Measurements from ENCODE around the gene ZRANB3.

ZRANB3 gene

DNA sequence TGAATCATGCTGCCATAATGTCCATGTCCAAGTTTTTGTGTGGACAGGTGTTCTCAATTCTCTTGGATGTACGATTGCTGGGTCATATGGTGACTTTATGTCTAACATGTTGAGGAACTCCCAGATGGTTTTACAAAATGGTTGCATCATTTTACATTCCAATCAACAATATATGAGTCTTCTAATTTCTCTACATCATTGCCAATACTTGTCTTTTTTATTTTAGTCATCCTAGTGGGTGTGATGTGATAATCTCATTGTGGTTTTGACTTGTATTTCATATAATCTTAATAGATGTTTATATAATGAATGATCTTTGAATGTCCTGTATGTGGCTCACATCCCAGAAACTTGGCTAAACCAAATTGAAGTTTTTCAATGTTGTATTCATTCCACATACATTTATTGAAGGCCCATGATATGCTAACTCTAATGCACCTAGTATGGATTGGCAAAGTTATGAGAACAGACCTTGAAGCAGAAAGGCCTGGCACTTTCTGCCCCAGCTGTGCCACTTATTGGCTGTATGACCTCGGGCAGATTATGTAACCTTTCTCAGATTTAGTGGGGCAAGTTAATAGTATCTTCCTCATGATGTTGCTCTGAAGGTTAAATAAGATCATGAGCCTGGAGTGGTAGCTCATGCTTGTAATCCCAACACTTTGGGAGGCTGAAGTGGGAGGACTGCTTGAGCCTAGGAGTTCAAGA lies 273.5 kb downstream of the ZRANB3 start:
- Histone ChIP-seq H3K4me1 (ENCODE audit: control insufficient read depth, insufficient read depth, low read length) (no peaks in the 10 kb centered on the region), H3K9me3 (ENCODE audit: control insufficient read depth, insufficient read depth, low read depth, low read length) (no peaks in the 10 kb centered on the region; the same call in 1 of the 2 replicates), H3K36me3 (ENCODE audit: control insufficient read depth in 2 of 2, insufficient read depth in 1 of 2, low read length in 2 of 2) (no peaks in the 10 kb centered on the region; a peak in 1 of 3 replicates), H3K27ac (ENCODE audit: extremely low read depth, low read depth, low read length) (no peak overlapping the region), H3K4me3 (ENCODE audit: low read depth, low read length) (no peak overlapping the region)
- ChIA-PET POLR2A (interaction anchor here (0.5 kb wide), 1 partner anchor 205 kb away, joined by 3 read pairs; no protein-coding TSS in a partner anchor), CTCF (interaction anchor here (0.7 kb wide), 2 partner anchors 12 to 251 kb away, joined by 3 to 4 read pairs; no protein-coding TSS in a partner anchor)
- TF ChIP-seq HOXA7 (CRISPR knock-in tag; IDR thresholded peaks at IDR 0.05; ENCODE audit: borderline replicate concordance) (no peak), ZNF19 (tag by site-specific recombination; IDR thresholded peaks at IDR 0.05; ENCODE audit: low read depth) (no peak), KLF7 (tag by site-specific recombination; IDR thresholded peaks at IDR 0.05; ENCODE audit: borderline replicate concordance) (no peak), EGR2 (tag by site-specific recombination; IDR thresholded peaks at IDR 0.05; ENCODE audit: low read depth) (no peak), ZNF777 (tag by site-specific recombination; IDR thresholded peaks at IDR 0.05; ENCODE audit: borderline replicate concordance) (no peak), ZNF140 (tag by site-specific recombination; IDR thresholded peaks at IDR 0.05) (no peak), ZBTB1 (tag by site-specific recombination; IDR thresholded peaks at IDR 0.05) (no peak), ZNF23 (tag by site-specific recombination; IDR thresholded peaks at IDR 0.05; ENCODE audit: borderline replicate concordance) (no peak), ZNF174 (tag by site-specific recombination; IDR thresholded peaks at IDR 0.05) (no peak)
- TF ChIP-seq, protein P1, sequence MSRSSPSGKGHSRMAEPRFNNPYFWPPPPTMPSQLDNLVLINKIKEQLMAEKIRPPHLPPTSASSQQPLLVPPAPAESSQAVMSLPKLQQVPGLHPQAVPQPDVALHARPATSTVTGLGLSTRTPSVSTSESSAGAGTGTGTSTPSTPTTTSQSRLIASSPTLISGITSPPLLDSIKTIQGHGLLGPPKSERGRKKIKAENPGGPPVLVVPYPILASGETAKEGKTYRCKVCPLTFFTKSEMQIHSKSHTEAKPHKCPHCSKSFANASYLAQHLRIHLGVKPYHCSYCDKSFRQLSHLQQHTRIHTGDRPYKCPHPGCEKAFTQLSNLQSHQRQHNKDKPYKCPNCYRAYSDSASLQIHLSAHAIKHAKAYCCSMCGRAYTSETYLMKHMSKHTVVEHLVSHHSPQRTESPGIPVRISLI (tag by site-specific recombination; IDR thresholded peaks at IDR 0.05) = no peak
- TF ChIP-seq, protein P2, sequence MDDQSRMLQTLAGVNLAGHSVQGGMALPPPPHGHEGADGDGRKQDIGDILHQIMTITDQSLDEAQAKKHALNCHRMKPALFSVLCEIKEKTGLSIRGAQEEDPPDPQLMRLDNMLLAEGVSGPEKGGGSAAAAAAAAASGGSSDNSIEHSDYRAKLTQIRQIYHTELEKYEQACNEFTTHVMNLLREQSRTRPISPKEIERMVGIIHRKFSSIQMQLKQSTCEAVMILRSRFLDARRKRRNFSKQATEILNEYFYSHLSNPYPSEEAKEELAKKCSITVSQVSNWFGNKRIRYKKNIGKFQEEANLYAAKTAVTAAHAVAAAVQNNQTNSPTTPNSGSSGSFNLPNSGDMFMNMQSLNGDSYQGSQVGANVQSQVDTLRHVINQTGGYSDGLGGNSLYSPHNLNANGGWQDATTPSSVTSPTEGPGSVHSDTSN (CRISPR knock-in tag; IDR thresholded peaks at IDR 0.05) = no peak

DNA sequence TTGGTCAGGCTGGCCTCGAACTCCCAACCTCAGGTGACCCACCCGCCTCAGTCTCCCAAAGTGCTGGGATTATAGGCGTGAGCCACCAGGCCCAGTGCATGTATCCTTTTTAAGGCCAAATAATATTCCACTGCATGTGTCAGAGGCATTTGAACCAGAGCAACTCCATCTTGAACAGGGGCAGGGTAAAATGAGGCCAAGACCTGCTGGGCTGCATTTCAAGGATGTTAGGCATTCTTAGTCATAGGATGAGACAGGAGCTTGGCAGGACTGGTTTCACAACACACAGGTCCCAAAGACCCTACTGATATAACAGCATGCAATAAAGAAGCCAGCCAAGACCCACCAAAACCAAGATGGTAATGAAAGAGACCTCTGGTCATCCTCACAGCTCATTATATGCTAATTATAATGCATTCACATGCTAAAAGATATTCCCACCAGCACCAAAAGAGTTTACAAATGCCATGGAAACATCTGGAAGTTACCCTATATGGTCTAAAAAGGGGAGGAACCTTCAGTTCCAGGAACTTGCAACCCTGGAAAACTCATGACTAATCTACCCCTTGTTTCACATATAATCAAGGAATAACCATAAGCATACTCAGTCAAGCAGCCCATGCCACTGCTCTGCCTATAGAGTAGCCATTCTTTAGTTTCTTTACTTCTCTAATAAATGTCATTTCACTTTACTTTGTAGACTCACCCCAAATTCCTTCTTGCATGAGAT lies 274.3 kb downstream of the ZRANB3 start:
- H3K9me3 ChIP-seq (ENCODE audit: control insufficient read depth, insufficient read depth, low read depth, low read length) = no peaks in the 10 kb centered on the region; the same call in 1 of the 2 replicates
- CTCF ChIA-PET = no interaction called here
- POLR2A ChIA-PET = no interaction called here
- H3K27ac ChIP-seq (ENCODE audit: extremely low read depth, low read depth, low read length) = no peak overlapping the region
- H3K4me1 ChIP-seq (ENCODE audit: control insufficient read depth, insufficient read depth, low read length) = no peaks in the 10 kb centered on the region
- H3K4me3 ChIP-seq (ENCODE audit: low read depth, low read length) = no peak overlapping the region
- no peaks in the 10 kb centered on the region; a peak in 1 of 3 replicates for H3K36me3 ChIP-seq (ENCODE audit: control insufficient read depth in 2 of 2, insufficient read depth in 1 of 2, low read length in 2 of 2)
- TF ChIP-seq ZNF677 (tag by site-specific recombination; IDR thresholded peaks at IDR 0.05) = no peak
- no peak for TF ChIP-seq ZEB2 (tag by site-specific recombination; IDR thresholded peaks at IDR 0.05)
- TF ChIP-seq ZNF501 (tag by site-specific recombination; IDR thresholded peaks at IDR 0.05) = no peak
- TF ChIP-seq ZNF394 (tag by site-specific recombination; IDR thresholded peaks at IDR 0.05; ENCODE audit: borderline replicate concordance) = no peak
- TF ChIP-seq ZIC2 (tag by site-specific recombination; IDR thresholded peaks at IDR 0.05) = no peak
- no peak for TF ChIP-seq HOXD13 (CRISPR knock-in tag; IDR thresholded peaks at IDR 0.05; ENCODE audit: borderline replicate concordance)
- TF ChIP-seq SP2 (tag by site-specific recombination; IDR thresholded peaks at IDR 0.05) = no peak
- TF ChIP-seq, protein P3, sequence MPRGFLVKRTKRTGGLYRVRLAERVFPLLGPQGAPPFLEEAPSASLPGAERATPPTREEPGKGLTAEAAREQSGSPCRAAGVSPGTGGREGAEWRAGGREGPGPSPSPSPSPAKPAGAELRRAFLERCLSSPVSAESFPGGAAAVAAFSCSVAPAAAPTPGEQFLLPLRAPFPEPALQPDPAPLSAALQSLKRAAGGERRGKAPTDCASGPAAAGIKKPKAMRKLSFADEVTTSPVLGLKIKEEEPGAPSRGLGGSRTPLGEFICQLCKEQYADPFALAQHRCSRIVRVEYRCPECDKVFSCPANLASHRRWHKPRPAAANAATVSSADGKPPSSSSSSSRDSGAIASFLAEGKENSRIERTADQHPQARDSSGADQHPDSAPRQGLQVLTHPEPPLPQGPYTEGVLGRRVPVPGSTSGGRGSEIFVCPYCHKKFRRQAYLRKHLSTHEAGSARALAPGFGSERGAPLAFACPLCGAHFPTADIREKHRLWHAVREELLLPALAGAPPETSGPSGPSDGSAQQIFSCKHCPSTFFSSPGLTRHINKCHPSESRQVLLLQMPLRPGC (tag by site-specific recombination; IDR thresholded peaks at IDR 0.05) = no peak
- TF ChIP-seq, protein P4, sequence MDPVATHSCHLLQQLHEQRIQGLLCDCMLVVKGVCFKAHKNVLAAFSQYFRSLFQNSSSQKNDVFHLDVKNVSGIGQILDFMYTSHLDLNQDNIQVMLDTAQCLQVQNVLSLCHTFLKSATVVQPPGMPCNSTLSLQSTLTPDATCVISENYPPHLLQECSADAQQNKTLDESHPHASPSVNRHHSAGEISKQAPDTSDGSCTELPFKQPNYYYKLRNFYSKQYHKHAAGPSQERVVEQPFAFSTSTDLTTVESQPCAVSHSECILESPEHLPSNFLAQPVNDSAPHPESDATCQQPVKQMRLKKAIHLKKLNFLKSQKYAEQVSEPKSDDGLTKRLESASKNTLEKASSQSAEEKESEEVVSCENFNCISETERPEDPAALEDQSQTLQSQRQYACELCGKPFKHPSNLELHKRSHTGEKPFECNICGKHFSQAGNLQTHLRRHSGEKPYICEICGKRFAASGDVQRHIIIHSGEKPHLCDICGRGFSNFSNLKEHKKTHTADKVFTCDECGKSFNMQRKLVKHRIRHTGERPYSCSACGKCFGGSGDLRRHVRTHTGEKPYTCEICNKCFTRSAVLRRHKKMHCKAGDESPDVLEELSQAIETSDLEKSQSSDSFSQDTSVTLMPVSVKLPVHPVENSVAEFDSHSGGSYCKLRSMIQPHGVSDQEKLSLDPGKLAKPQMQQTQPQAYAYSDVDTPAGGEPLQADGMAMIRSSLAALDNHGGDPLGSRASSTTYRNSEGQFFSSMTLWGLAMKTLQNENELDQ (tag by site-specific recombination; IDR thresholded peaks at IDR 0.05; ENCODE audit: low read depth) = no peak
- no peak for TF ChIP-seq ZNF211 (tag by site-specific recombination; IDR thresholded peaks at IDR 0.05; ENCODE audit: low read depth)
- no peak for TF ChIP-seq ZNF776 (tag by site-specific recombination; IDR thresholded peaks at IDR 0.05; ENCODE audit: borderline replicate concordance)
- TF ChIP-seq ZNF274 (IDR thresholded peaks at IDR 0.05; ENCODE audit: low read length) = no peak
- TF ChIP-seq ZNF274 (tag by site-specific recombination; IDR thresholded peaks at IDR 0.05; ENCODE audit: borderline replicate concordance) = no peak
- no peak for TF ChIP-seq ZNF114 (tag by site-specific recombination; IDR thresholded peaks at IDR 0.05)
- TF ChIP-seq ZNF366 (tag by site-specific recombination; conservative IDR thresholded peaks at IDR 0.05) = no peak
- TF ChIP-seq ZBTB21 (tag by site-specific recombination; IDR thresholded peaks at IDR 0.05) = no peak
